Lower leg skin (tissue), 3 donors: Measurements from ENCODE around the gene SPACA7.

Experiments used
- POLR2A ChIP-seq, 2 donors: fragments of 450-650 bp; IDR thresholded peaks; one replicate each; pipeline ENCODE4 v1.6.1; 2016 to 2017; ENCODE audit warnings: antibody characterized with exemption in 2 of 2, mild to moderate bottlenecking in 1 of 2, moderate library complexity in 1 of 2
- TF ChIP-seq, protein P1 (sequence below), 3 donors: fragments of 450-650 bp; IDR thresholded peaks; one replicate each; pipeline ENCODE4 v1.5.1; 2016; ENCODE audit warnings: antibody characterized with exemption in 3 of 3, mild to moderate bottlenecking in 3 of 3, moderate library complexity in 2 of 3

DNA sequence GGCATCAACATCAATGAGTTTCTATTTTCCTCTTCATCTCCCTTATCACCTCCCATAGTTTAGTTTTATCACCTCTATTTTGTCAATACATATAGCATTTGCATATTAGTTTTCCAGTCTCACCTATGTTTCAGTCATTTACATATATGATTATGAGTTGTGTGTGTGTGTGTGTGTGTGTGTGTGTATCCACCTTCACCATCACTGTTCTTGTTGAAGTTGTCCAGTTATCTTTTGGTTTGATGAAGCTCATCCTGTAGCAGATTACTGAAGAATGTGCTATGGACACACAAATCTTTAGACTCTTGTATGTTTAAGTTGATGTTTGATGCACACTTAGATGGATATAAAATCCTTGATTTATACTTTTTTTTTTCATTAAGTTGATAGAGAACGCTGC is 40.5 kb downstream of the SPACA7 start:
- TF ChIP-seq, protein P1, sequence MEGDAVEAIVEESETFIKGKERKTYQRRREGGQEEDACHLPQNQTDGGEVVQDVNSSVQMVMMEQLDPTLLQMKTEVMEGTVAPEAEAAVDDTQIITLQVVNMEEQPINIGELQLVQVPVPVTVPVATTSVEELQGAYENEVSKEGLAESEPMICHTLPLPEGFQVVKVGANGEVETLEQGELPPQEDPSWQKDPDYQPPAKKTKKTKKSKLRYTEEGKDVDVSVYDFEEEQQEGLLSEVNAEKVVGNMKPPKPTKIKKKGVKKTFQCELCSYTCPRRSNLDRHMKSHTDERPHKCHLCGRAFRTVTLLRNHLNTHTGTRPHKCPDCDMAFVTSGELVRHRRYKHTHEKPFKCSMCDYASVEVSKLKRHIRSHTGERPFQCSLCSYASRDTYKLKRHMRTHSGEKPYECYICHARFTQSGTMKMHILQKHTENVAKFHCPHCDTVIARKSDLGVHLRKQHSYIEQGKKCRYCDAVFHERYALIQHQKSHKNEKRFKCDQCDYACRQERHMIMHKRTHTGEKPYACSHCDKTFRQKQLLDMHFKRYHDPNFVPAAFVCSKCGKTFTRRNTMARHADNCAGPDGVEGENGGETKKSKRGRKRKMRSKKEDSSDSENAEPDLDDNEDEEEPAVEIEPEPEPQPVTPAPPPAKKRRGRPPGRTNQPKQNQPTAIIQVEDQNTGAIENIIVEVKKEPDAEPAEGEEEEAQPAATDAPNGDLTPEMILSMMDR (IDR thresholded peaks at IDR 0.05): no peak
- no peak for TF ChIP-seq POLR2A (IDR thresholded peaks at IDR 0.05)
